Occipital lobe (tissue), 2 donors: ENCODE data around the gene ASB18. TPM values are rescaled to one million over a fixed set of nuclear protein-coding genes. Genes with fewer than 3 reads are reported as not detected.
"Not testable (repeated sequence)": the region's sequence is repeated elsewhere in the genome, so short reads cannot be mapped to it uniquely, and the experiment has no call there.

Source experiments
- DNase-seq: peaks from one replicate; lab custom pipeline; 2025; lab: John Stamatoyannopoulos, UW
- total RNA-seq: library from RNA; depleted of rRNA; stranded (reverse); fragments of >200 nt; gene quantifications from one replicate; pipeline ENCODE4 v1.2.3, GENCODE V29; 2014

The ASB18 gene
- total RNA-seq, 1 donor from 2014 or later = 0.78 TPM

DNA sequence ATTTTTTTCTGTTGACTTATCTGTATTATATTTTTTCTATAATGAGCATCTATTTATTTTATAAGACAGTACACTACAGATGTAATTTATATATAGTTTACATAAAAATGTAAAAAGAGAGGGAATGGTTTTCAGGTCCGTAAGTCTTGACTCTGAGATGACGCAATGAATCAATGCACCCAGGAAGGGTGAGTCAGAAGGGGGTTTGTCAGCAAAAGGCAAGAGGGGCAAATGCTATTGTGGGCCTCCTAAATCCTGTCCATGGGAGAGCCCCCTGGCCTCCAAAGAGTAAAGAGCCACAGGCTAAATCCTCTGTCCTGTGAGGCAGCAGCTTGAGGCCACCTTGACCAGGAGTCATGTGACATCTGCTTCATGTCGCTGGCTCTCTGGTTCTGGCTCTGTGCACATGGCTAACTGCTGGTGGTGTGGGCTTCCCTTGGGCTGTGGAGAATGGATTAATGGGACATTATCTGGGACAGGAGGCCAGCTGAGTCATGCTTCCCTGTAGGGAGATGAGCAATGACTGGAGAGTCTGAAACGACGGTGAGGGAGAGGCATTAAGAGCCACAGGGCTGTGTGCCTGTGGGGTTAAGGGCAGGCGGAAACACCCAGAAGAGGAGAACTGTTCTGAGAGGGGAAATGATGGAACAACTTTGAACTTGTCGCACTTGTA is 22.8 kb upstream of the ASB18 start:
- DNase-seq = no peak

DNA sequence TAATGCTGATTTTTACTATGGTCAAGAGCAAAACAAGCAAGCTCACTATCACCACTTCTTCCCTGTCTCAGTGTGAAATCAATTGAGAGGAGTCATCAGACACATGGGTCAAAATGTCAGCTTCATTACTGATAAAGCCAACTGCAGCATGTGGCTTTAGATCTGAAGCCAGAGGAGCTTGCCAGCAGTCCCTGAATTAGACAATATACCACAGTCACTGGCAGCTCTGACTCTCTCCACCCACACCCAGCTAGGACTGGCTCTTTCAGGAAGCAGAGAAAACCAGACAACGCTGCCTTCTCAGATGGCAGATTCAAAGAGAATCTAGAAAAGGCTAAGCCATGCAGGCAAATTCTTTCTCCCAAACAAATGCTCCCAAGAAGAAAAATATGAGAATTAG is 20.0 kb upstream of the ASB18 start:
- DNase-seq = no peak

DNA sequence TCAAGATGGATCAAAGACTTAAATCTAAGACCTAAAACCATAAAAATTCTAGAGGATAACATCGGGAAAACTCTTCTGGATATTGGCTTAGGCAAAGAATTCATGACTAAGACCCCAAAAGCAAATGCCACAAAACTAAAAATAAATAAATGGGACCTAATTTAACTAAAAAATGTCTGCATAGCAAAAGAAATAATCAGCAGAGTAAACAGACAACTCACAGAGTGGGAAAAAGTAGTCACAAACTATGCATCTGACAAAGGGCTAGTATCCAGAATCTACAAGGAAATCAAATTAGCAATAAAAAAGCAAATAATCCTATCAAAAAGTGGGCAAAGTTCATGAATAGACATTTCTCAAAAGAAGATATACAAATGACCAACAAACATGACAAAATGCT is 18.2 kb upstream of the ASB18 start:
- DNase-seq = no peak

- DNase-seq = no peak
Observed at GRCh38 chr2:236281423-236281822, 17.2 kb upstream of the ASB18 start.

- DNase-seq = no peak
Observed at GRCh38 chr2:236273126-236273525, 8.9 kb upstream of the ASB18 start.

GRCh38 chr2:236271851-236272250 is 7.6 kb upstream of the ASB18 start:
- no peak for DNase-seq

DNA sequence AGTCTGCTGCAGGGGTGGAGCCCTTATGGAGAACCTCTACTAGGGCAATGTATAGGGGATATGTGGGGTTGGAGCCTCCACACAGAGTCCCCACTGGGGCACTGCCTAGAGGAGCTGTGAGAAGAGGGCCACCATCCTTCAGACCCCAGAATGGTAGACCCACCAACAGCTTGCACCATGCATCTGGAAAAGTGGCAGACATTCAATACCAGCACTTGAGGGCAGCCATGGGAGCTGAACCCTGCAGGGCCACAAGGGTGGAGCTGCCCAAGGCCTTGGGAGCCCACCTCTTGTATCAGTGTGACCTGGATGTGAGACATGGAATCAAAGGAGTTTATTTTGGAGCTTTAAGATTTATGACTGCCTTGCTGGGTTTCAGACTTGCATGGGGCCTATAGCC is 5.7 kb upstream of the ASB18 start:
- not testable (repeated sequence) for DNase-seq

GRCh38 chr2:236265675-236266074 is 1.5 kb upstream of the ASB18 start:
- no peak for DNase-seq

GRCh38 chr2:236262238-236262637 is 2.0 kb downstream of the ASB18 start:
- DNase-seq = no peak

DNA sequence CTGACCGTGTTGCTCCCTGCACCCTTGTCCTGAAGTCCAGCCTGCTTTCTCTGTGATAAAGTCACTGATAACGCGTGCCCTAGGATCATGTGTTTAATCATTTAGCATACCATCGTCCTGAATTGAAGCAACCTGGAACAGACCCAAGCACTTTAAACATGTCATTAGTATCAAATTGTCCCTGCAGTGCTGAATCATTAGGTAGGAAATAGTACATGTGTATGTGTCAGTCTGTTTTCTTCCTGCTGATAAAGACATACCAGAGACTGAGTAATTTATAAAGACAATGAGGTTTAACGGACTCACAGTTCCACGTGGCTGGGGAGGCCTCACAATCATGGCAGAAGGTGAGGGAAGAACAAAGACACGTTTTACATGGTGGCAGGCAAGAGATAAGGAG is 2.8 kb downstream of the ASB18 start:
- no peak for DNase-seq

DNA sequence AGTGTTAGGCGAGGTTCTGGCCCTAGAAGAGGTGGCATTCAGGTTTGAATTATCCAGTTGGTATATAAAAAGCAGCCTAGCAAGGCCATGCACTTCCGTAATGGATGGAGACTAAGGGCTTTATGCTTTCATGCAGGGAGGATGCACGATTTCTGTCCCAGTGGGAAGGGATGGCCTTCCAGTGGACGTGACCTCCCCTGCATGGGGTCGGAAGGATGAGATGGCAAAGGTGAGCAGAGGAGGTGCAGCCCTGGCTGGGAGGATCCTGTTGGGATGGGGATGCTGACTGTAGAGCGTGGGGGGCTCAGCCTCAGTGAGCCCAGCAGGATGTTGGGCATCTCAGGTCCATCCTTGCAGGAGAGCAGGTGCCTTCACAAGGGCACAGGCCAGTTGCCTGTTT is 4.8 kb downstream of the ASB18 start:
- DNase-seq = no peak

DNA sequence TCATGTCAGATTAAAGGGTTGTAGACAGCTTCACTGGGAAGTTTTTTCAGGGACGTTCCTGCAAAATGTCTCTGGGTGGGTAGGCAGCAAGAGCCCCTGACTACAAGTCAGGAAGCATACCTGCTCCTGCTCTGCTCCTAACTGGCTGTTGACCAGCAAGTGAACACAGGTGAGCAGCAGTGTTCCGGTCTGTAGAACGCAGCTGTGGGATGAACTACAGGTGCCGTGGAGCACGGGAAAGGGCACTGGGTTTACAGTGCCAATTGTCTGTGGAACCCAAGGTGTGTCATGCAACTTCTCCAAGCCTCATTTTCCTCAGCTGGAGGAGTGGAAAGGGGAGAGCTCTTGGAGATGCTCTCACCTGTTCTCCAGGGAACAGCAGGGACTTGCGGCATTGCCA is 6.6 kb downstream of the ASB18 start:
- DNase-seq = no peak

- no peak for DNase-seq
Observed at GRCh38 chr2:236257136-236257535, 7.1 kb downstream of the ASB18 start.

DNA sequence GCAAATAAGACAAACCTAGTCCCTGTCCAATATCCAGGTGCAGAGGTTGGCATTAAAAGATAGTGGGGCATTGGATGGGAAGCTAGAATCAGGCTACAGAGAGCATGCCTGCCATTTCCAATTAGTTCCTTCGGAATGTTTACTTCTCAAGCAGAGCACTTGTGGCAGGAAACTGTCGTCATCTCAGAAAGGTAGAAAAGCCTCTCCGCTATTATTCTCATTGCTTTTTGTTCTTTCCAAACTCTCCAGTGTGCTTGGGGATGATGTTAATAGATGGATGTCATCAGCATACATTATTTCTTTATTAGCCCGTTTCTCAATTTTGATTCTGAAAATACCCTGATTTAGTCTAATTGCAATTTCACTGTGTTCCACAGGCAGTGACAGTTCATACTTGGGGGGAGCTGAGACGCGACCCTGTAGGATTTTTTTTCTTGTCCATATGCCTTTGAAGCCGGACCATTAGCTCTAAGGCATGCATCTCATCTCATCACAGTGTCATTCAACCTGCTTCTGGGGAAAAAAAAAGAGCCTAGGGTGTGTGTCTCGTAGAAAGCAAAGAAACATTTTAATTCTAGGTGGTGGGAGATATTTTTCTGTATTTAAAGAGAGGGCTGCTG is 7.7 kb downstream of the ASB18 start:
- DNase-seq = no peak

- DNase-seq = no peak
Observed at GRCh38 chr2:236254674-236255073, 9.5 kb downstream of the ASB18 start.

- no peak for DNase-seq
Observed at GRCh38 chr2:236254001-236254400, 10.2 kb downstream of the ASB18 start.

GRCh38 chr2:236252602-236253001 is 11.6 kb downstream of the ASB18 start:
- no peak for DNase-seq

- DNase-seq = no peak
Observed at GRCh38 chr2:236250909-236251579, 13.2 kb downstream of the ASB18 start.

DNA sequence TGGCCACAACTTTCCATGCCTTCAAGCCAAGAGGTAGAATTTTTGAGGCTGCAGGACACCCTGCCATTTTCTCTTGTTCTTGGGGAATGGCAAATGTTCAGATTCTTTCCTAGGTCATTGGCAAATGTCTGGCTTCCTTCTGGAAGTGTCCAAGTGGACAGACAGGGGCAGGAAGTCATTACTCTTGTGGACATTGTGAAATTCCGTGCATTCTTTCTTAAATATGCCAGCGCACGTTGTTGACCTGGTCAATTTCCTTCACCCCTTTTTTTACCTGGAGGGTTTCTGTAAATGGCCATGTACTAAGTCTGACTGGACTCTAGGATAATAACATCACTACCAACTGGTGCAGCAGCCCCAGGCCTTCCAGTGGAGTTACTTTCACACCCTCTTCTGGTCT is 13.9 kb downstream of the ASB18 start:
- no peak for DNase-seq

DNA sequence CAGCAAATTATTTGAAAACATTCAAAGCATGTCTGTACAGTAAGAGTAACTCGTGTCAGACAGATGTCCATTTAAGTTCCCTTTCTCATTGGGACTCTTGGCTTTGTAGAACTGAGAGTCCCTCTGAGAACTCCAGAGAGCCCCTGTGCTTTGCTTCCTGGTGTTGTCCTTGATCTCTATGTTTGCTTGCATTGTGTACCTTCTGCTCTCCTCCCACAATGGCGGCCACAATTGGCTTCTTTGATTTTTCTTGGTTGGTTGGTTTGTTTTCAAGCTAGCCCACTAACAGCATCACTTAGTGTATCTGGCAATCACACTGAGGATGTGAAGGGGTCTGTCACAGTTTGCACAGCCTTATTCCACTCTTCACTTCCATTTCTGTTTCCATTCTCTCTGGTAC is 15.1 kb downstream of the ASB18 start:
- no peak for DNase-seq

DNA sequence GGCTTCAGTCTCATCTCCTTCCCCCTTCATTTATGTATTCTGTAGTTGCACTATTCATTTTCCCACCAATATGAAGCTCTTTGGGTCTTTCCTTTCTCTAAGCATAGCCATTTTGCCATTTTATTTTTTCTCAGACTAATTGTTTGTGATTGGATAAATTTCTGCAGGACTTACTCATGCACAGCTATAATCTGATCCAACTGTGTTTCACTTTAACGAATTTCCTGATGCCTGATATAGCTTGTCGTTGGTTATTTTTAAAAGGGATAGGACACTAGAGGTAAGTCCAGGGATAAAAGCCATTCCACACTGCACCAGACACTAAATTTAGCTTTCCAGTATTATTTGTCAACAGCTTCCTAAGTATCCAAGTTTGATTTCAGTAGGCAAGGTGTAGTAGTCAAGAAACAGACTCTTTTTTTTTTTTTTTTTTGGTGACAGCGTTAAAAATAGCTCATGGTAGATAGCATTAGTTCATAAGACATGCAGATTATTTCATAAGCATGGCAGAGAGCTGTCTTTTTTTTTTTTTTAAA is 17.4 kb downstream of the ASB18 start:
- DNase-seq = no peak

- no peak for DNase-seq
Observed at GRCh38 chr2:236244256-236244655, 19.9 kb downstream of the ASB18 start.

DNA sequence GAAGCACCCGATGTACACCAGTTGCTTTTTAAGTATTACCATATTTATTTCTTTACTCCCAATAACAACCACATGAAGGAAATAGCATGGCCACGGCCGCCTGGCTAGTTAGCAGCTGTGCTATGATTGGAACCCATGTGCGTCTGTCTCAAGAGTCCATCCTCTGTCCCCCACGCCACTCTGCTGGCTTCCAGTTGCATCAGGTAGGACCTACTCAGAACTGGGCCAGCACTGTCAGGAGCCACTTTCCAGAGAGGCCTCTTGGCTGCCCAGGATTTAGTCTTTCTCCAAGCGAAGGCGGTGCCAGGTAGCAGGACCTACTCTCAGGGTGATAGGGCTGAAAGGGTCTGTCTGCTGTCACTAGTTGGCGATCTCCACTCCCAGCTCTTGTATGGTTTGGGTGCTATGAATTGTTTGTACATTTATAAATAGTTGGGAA is 22.1 kb downstream of the ASB18 start:
- no peak for DNase-seq
